ENCODE results near the gene CFTR. TPM values are rescaled to one million over a fixed set of nuclear protein-coding genes. Genes with fewer than 3 reads are reported as not detected.

Gene CFTR
- total and polyA plus RNA-seq, 8 donors, result 124 to 460 (median 292) TPM

DNA sequence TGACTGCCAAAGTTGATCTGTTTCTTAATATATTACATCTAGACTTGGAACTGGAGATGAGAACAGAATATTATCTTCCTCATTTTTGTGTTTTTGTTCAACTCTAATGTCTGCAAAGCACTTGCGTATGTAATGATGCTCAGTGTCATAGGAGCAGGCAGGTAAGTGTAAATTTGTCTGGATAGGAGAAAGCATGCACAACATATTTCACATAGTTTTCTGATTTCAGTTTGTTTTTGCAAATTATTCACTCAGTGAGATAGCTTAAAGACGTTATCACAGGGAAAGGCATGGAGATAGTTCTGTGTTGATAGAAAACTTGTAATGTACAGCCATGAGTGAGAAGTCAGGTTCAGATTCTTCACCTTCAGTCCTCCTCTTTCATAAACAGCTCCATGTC, 84.8 kb downstream of the CFTR start:
- FAIRE-seq, result no peak
- Histone ChIP-seq H3K27me3 (no peaks in the 10 kb centered on the region), H3K9me3 (no peaks in the 10 kb centered on the region), H3K4me1 (no peaks in the 10 kb centered on the region), H3K4me3 (no peak overlapping the region), H3K27ac (no peak overlapping the region), H3K36me3 (no peaks in the 10 kb centered on the region)
- no peak for DNase-seq
- TF ChIP-seq CTCF (IDR thresholded peaks at IDR 0.05), result no peak
- intact Hi-C loops (cut with DNase I), result no loop called here
- 41 to 44% methylated on average over 2 of the region's 2 CpGs for WGBS, 2 donors
- no peak for ATAC-seq

GRCh38 chr7:117565226-117565625, 85.4 kb downstream of the CFTR start:
- TF ChIP-seq CTCF (IDR thresholded peaks at IDR 0.05), result no peak
- no peak for FAIRE-seq
- intact Hi-C loops (cut with DNase I), result no loop called here
- H3K9me3 ChIP-seq, result no peaks in the 10 kb centered on the region
- no peak for DNase-seq
- peak in 3 of 4 donors; percentile 17 to 31 (median 26) for ATAC-seq
- no peak overlapping the region for H3K4me3 ChIP-seq
- H3K36me3 ChIP-seq, result no peaks in the 10 kb centered on the region
- H3K4me1 ChIP-seq, result no peaks in the 10 kb centered on the region
- H3K27me3 ChIP-seq, result no peaks in the 10 kb centered on the region
- no peak overlapping the region for H3K27ac ChIP-seq
- 73 to 77% methylated on average over 4 of the region's 4 CpGs for whole genome bisulfite sequencing, 2 donors

- no peaks in the 10 kb centered on the region for H3K9me3 ChIP-seq
- H3K4me1 ChIP-seq, result no peaks in the 10 kb centered on the region
- intact Hi-C loops (cut with DNase I), result no loop called here
- H3K27me3 ChIP-seq, result no peaks in the 10 kb centered on the region
- DNase-seq, result no peak
- H3K27ac ChIP-seq, result no peak overlapping the region
- no peak for TF ChIP-seq CTCF (IDR thresholded peaks at IDR 0.05)
- no peaks in the 10 kb centered on the region for H3K36me3 ChIP-seq
- H3K4me3 ChIP-seq, result no peak overlapping the region
- 45 to 57% methylated on average over 1 of the region's 1 CpG for WGBS, 2 donors
- peak in 1 of 4 donors; percentile 8 for ATAC-seq
- no peak for FAIRE-seq
Measured at GRCh38 chr7:117567781-117568180, 88.0 kb downstream of the CFTR start.

DNA sequence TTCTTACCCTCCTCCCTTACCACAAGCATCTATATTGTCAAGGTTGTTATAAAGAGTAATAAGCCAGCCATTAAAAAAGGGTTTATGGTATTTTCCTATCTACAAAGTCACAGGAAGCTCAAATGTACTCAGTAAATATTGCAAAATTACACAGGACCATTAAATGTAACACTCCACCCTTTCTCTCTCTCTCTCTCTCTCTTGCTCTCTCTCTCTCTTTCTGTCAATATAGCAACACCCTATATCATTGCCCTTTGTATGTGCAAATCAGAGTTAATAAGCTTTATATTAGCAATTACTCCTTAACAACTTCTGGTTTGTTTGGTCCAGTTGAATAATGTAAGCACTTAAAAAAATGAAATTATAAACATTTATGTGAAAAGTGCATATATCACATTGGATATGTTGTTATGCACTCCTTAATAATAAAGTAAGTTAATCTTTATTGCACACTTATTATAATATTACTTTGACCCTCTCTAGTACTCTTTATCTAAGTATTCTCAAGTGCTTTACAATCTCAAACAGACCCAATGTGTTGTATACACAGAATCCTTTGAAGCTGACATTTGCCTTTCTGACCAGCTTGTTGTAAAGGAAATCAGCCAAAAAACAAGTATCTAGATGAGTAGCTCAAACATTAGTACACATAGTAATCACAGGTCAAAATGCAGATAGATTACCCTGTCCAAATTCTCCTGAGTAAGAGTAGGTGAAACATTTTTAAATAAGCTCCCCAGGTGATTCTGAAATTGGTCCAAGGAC, 93.2 kb downstream of the CFTR start:
- Histone ChIP-seq H3K27me3 (no peaks in the 10 kb centered on the region), H3K4me3 (no peak overlapping the region), H3K9me3 (no peaks in the 10 kb centered on the region), H3K4me1 (no peaks in the 10 kb centered on the region), H3K27ac (no peak overlapping the region), H3K36me3 (no peaks in the 10 kb centered on the region)
- ATAC-seq (no peak), FAIRE-seq (no peak), DNase-seq (no peak)
- no peak for TF ChIP-seq CTCF (IDR thresholded peaks at IDR 0.05)
- intact Hi-C loops (cut with DNase I), result no loop called here

DNA sequence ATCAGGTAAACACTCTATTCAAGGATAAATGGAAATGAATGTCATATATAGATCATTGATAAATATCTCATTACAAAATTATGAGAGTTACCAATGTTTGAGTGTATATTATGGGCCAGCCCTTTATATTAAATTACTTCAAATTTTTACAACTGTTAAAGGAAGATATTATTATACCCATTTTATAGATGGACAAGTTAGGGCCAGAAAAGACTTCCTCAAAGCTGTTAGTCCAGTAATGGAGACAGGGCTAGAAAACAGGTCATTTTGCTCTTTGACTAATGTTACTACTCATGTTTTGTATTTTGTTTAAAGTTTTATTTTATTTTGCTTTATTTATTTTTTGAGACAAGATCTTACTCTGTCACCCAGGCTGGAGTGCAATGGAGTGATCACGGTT, 101.6 kb downstream of the CFTR start:
- ATAC-seq (no peak), FAIRE-seq (no peak), DNase-seq (no peak)
- TF ChIP-seq CTCF (IDR thresholded peaks at IDR 0.05), result no peak
- 62 to 71% methylated on average over 1 of the region's 1 CpG for WGBS, 2 donors
- Histone ChIP-seq H3K36me3 (no peaks in the 10 kb centered on the region), H3K27me3 (no peaks in the 10 kb centered on the region), H3K9me3 (no peaks in the 10 kb centered on the region), H3K4me3 (no peak overlapping the region), H3K4me1 (no peaks in the 10 kb centered on the region), H3K27ac (no peak overlapping the region)
- intact Hi-C loops (cut with DNase I), result no loop called here
